Measurements from ENCODE around the gene ANGPTL8. TPM values are rescaled to one million over a fixed set of nuclear protein-coding genes. Genes with fewer than 3 reads are reported as not detected.

Gene ANGPTL8
- total and polyA plus RNA-seq, 10 of the 15 experiments (the other 5 are each of a cell fraction or from before 2014, with no cell fraction given) = not detected

GRCh38 chr19:11251217-11251616, 11.8 kb downstream of the ANGPTL8 start (continued):
- no peak for TF ChIP-seq CTCF (IDR thresholded peaks at IDR 0.05 in 2 of 3, conservative IDR thresholded peaks at IDR 0.05 in 1 of 3; ENCODE audit: control insufficient read depth in 2 of 3, extremely low read depth in 1 of 3, insufficient read depth in 1 of 3, low read depth in 3 of 3, low read length in 3 of 3)

GRCh38 chr19:11251650-11252314, 12.4 kb downstream of the ANGPTL8 start:
- H3K4me2 ChIP-seq (ENCODE audit: control insufficient read depth, insufficient read depth) = no peak overlapping the region
- no peak overlapping the region for H3K4me3 ChIP-seq
- H3K9me3 ChIP-seq (replicated peaks; ENCODE audit: control insufficient read depth, insufficient read depth, low read length) = no peaks in the 10 kb centered on the region
- BruUV-seq (replicated peaks) = TSS peak; percentile 52
- no peak overlapping the region for H2AFZ ChIP-seq (ENCODE audit: control insufficient read depth, low read depth, low read length)
- SMC1A ChIA-PET (ENCODE audit: uncharacterized antibody, unreplicated experiment) = no interaction called here
- FAIRE-seq (no peak), DNase-seq (ENCODE audit: low read depth, low spot score) (no peak), ATAC-seq (no peak)
- POLR2A ChIA-PET = no interaction called here
- no peaks in the 10 kb centered on the region for H3K27me3 ChIP-seq (replicated peaks in 1 of 2; ENCODE audit: control insufficient read depth in 2 of 2, insufficient read depth in 2 of 2, low read length in 1 of 2)
- 70% methylated on average over 11 of the region's 11 CpGs for WGBS (ENCODE audit: insufficient coverage, insufficient replicate concordance, low lambda C conversion rate, missing lambda C conversion rate)
- H3K36me3 ChIP-seq (ENCODE audit: control insufficient read depth in 2 of 2, insufficient read depth in 2 of 2, low read length in 1 of 2) = peaks cover 0 to 2% of the 10 kb centered on the region in 2 experiments; a peak in 2 of 4 replicates
- H3K79me2 ChIP-seq (ENCODE audit: control insufficient read depth, insufficient read depth, low read length) = no peaks in the 10 kb centered on the region
- H3K27ac ChIP-seq (ENCODE audit: control insufficient read depth, insufficient read depth) = no peak overlapping the region
- RAD21 ChIA-PET (ENCODE audit: unreplicated experiment) = no interaction called here
- CTCF ChIA-PET = no interaction called here
- no peak overlapping the region for H3K9ac ChIP-seq (ENCODE audit: control insufficient read depth, insufficient read depth, low read length)
- no peaks in the 10 kb centered on the region for H3K4me1 ChIP-seq (ENCODE audit: control insufficient read depth, insufficient read depth, low read length)
- intact Hi-C loops (cut with micrococcal nuclease; ENCODE audit: unreplicated experiment) = no loop called here
- in situ Hi-C loops (cut with MboI) = no loop called here
- H4K20me1 ChIP-seq (ENCODE audit: control insufficient read depth, insufficient read depth) = no peaks in the 10 kb centered on the region; the same call in 1 of the 2 replicates
- no peak for TF ChIP-seq ZNF207 (IDR thresholded peaks at IDR 0.05; ENCODE audit: borderline replicate concordance)
- no peak for TF ChIP-seq RUNX3 (IDR thresholded peaks at IDR 0.05; ENCODE audit: low read length)
- TF ChIP-seq SP1 (IDR thresholded peaks at IDR 0.05; ENCODE audit: low read depth, low read length) = no peak
- TF ChIP-seq, protein P1, sequence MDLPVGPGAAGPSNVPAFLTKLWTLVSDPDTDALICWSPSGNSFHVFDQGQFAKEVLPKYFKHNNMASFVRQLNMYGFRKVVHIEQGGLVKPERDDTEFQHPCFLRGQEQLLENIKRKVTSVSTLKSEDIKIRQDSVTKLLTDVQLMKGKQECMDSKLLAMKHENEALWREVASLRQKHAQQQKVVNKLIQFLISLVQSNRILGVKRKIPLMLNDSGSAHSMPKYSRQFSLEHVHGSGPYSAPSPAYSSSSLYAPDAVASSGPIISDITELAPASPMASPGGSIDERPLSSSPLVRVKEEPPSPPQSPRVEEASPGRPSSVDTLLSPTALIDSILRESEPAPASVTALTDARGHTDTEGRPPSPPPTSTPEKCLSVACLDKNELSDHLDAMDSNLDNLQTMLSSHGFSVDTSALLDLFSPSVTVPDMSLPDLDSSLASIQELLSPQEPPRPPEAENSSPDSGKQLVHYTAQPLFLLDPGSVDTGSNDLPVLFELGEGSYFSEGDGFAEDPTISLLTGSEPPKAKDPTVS (IDR thresholded peaks at IDR 0.05; ENCODE audit: low read depth, low read length) = no peak
- TF ChIP-seq SMC3 (IDR thresholded peaks at IDR 0.05; ENCODE audit: borderline replicate concordance, low read length) = no peak
- TF ChIP-seq TBL1XR1 (IDR thresholded peaks at IDR 0.05; ENCODE audit: low read depth, low read length) = no peak
- no peak for TF ChIP-seq E4F1 (IDR thresholded peaks at IDR 0.05; ENCODE audit: borderline replicate concordance, partially characterized antibody)
- no peak for TF ChIP-seq RB1 (IDR thresholded peaks at IDR 0.05; ENCODE audit: borderline replicate concordance)
- TF ChIP-seq EZH2 (IDR thresholded peaks at IDR 0.05; ENCODE audit: borderline replicate concordance, control insufficient read depth, low read depth, low read length) = no peak
- no peak for TF ChIP-seq SREBF1 (IDR thresholded peaks at IDR 0.05; ENCODE audit: low read length)
- no peak for TF ChIP-seq RELA (IDR thresholded peaks at IDR 0.05; ENCODE audit: borderline replicate concordance, partially characterized antibody)
- TF ChIP-seq TCF3 (IDR thresholded peaks at IDR 0.05; ENCODE audit: borderline replicate concordance, insufficient read depth, low read depth, low read length) = no peak
- TF ChIP-seq BHLHE40 (IDR thresholded peaks at IDR 0.05; ENCODE audit: borderline replicate concordance in 1 of 2, low read depth in 2 of 2, low read length in 1 of 2) = no peak
- TF ChIP-seq, protein P2, sequence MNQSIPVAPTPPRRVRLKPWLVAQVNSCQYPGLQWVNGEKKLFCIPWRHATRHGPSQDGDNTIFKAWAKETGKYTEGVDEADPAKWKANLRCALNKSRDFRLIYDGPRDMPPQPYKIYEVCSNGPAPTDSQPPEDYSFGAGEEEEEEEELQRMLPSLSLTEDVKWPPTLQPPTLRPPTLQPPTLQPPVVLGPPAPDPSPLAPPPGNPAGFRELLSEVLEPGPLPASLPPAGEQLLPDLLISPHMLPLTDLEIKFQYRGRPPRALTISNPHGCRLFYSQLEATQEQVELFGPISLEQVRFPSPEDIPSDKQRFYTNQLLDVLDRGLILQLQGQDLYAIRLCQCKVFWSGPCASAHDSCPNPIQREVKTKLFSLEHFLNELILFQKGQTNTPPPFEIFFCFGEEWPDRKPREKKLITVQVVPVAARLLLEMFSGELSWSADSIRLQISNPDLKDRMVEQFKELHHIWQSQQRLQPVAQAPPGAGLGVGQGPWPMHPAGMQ (IDR thresholded peaks at IDR 0.05; ENCODE audit: borderline replicate concordance) = no peak

Measured in GM12878 (cell line).